MCF 10A (cell line): ENCODE data around the gene XYLB. TPM values are rescaled to one million over a fixed set of nuclear protein-coding genes. Genes with fewer than 3 reads are reported as not detected.
"Not testable (repeated sequence)": the region's sequence is repeated elsewhere in the genome, so short reads cannot be mapped to it uniquely, and the experiment has no call there.

Experiments used
- BruUV-seq: library from RNA; stranded (reverse); fragments of 400-500 nt; replicated peaks from 2 replicates; lab custom pipeline; 2021; lab: Mats Ljungman, UMichigan
- CTCF ChIA-PET: fragments of 300-600 bp; sonication (Branson Sonifier 250); formaldehyde crosslinking; extraction: SDS; loops from one replicate; lab custom pipeline; 2021; ENCODE audit warnings: antibody characterized with exemption, inconsistent platforms; lab: Yijun Ruan, JAX
- POLR2A ChIA-PET: fragments of 300-600, 350-650 bp; sonication (Branson Sonifier 250); formaldehyde crosslinking; extraction: SDS; loops from one replicate; lab custom pipeline; 2020; ENCODE audit warnings: antibody characterized with exemption, inconsistent platforms; lab: Yijun Ruan, JAX
- DNase-seq: peaks from one replicate; pipeline ENCODE4 v3.0.0-alpha.2; 2018; ENCODE audit not compliant: unreplicated experiment
- H3K27ac Mint-ChIP-seq: one replicate; pipeline ENCODE4 v1.8.0; 2022; ENCODE audit warnings: mild to moderate bottlenecking, low read depth, mixed read lengths; ENCODE audit not compliant: unreplicated experiment
- H3K27me3 Mint-ChIP-seq: one replicate; pipeline ENCODE4 v1.8.0; 2022; ENCODE audit warnings: mixed read lengths; ENCODE audit not compliant: insufficient read depth, unreplicated experiment
- H3K36me3 Mint-ChIP-seq: one replicate; pipeline ENCODE4 v1.8.0; 2022; ENCODE audit warnings: mild to moderate bottlenecking, moderate library complexity, mixed read lengths; ENCODE audit not compliant: insufficient read depth, unreplicated experiment
- H3K4me1 Mint-ChIP-seq: one replicate; pipeline ENCODE4 v1.8.0; 2022; ENCODE audit warnings: mixed read lengths; ENCODE audit not compliant: insufficient read depth, unreplicated experiment
- H3K4me3 Mint-ChIP-seq: one replicate; pipeline ENCODE4 v1.8.0; 2022; ENCODE audit warnings: mild to moderate bottlenecking, moderate library complexity, mixed read lengths; ENCODE audit not compliant: unreplicated experiment
- H3K9me3 Mint-ChIP-seq: one replicate; pipeline ENCODE4 v1.8.0; 2022; ENCODE audit warnings: mixed read lengths; ENCODE audit not compliant: unreplicated experiment
- intact Hi-C: fragments of 100-400 bp; cut with micrococcal nuclease; formaldehyde crosslinking; loops from 2 replicates; pipeline ENCODE4 v1.14.1; 2022
- total RNA-seq: library from RNA; stranded (reverse); gene quantifications from 2 replicates; pipeline ENCODE4 v1.2.3, GENCODE V29; 2022
- TF ChIP-seq, protein P1 (sequence below): fragments of 200-600 bp; IDR thresholded peaks from one replicate; pipeline ENCODE4 v1.8.0; 2022; ENCODE audit warnings: antibody characterized with exemption, mild to moderate bottlenecking; ENCODE audit not compliant: unreplicated experiment

The XYLB gene
- total RNA-seq, 1 experiment from 2014 or later = 6.6 TPM

DNA sequence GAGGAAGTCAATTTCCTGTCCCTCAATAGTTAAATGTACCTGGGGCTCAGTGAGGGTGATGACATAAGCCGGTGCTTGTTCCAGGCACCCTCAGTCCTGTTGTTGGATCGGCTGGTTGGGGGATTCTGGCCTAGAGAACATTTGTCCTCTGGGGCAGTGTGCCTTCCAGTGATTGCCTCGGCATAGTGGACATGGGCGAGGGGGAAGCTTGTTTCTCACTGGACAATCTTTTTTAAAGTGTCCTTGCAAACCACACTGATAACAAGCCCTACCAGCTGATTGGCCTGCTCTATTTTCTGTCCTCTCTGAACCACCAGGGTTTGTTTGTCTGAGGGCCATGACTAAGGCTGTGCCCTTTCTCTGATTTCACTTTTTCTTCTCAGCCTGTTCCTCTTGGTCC is 96.6 kb downstream of the XYLB start:
- H3K4me3 Mint-ChIP-seq, intact Hi-C loops, BruUV-seq, DNase-seq, H3K27me3 Mint-ChIP-seq, POLR2A ChIA-PET, H3K9me3 Mint-ChIP-seq, H3K4me1 Mint-ChIP-seq, H3K36me3 Mint-ChIP-seq, H3K27ac Mint-ChIP-seq: not testable (repeated sequence)
- CTCF ChIA-PET = interaction anchor here (0.6 to 1.1 kb wide), 2 partner anchors 29 to 209 kb away, joined by 3 read pairs; no protein-coding TSS in a partner anchor

DNA sequence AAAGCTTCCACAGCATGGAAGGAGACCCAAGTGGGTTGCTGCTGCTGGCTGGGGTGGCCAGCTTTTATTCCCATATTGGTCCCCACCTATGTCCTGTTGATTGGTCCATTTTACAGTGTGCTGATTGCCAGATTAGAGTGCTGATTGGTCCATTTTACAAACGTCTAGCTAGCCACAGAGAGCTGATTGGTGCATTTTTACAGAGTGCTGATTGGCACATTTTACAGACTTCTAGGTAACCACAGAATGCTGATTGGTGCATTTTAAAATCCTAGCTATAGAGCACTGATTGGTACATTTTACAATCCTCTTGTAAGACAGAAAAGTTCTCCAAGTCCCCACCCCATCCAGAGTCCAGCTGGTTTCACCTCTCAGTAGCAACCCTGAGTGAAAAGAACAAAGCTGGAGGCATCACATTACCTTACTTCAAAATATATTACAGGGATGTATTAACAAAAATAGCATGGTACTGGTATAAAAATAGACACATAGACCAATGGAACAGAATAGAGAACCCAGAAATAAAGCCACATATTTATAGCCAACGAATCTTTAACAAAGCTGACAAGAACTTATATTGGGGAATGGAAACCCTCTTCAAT is 99.6 kb downstream of the XYLB start:
- H3K9me3 Mint-ChIP-seq = peaks cover 6% of the 10 kb centered on the region
- H3K4me3 Mint-ChIP-seq = no peak overlapping the region
- no peak overlapping the region for H3K27ac Mint-ChIP-seq
- TF ChIP-seq, protein P1, sequence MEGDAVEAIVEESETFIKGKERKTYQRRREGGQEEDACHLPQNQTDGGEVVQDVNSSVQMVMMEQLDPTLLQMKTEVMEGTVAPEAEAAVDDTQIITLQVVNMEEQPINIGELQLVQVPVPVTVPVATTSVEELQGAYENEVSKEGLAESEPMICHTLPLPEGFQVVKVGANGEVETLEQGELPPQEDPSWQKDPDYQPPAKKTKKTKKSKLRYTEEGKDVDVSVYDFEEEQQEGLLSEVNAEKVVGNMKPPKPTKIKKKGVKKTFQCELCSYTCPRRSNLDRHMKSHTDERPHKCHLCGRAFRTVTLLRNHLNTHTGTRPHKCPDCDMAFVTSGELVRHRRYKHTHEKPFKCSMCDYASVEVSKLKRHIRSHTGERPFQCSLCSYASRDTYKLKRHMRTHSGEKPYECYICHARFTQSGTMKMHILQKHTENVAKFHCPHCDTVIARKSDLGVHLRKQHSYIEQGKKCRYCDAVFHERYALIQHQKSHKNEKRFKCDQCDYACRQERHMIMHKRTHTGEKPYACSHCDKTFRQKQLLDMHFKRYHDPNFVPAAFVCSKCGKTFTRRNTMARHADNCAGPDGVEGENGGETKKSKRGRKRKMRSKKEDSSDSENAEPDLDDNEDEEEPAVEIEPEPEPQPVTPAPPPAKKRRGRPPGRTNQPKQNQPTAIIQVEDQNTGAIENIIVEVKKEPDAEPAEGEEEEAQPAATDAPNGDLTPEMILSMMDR = no peak
- CTCF ChIA-PET = interaction anchor here (0.6 to 1.0 kb wide), 2 partner anchors 17 to 100 kb away, joined by 3 read pairs; no protein-coding TSS in a partner anchor
- BruUV-seq = no TSS peak
- no peaks in the 10 kb centered on the region for H3K36me3 Mint-ChIP-seq
- intact Hi-C loops = no loop called here
- POLR2A ChIA-PET = no interaction called here
- no peaks in the 10 kb centered on the region for H3K27me3 Mint-ChIP-seq
- no peaks in the 10 kb centered on the region for H3K4me1 Mint-ChIP-seq
- no peak for DNase-seq

DNA sequence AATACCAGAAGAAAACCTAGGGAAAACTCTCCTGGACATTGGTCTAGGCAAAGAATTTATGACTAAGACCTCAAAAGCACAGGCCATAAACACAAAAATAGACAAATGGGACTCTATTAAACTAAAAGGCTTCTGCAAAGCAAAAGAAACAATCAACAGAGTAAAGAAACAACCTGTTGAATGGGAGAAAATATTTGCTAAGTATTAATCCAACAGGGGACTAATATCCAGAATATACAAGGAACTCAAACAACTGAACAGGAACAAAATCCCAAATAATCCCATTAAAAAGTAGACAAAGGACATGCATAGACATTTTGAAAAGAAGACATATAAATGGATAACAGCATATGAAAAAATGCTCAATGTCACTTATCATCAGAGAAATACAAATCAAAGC is 100.2 kb downstream of the XYLB start:
- CTCF ChIA-PET = interaction anchor here (0.6 to 1.0 kb wide), 2 partner anchors 16 to 101 kb away, joined by 3 read pairs; no protein-coding TSS in a partner anchor
- Mint-ChIP-seq H3K36me3 (no peaks in the 10 kb centered on the region), H3K9me3 (peaks cover 6% of the 10 kb centered on the region), H3K27ac (no peak overlapping the region), H3K4me3 (no peak overlapping the region), H3K27me3 (no peaks in the 10 kb centered on the region), H3K4me1 (no peaks in the 10 kb centered on the region)
- no TSS peak for BruUV-seq
- DNase-seq = no peak
- intact Hi-C loops = no loop called here
- TF ChIP-seq, protein P1 = no peak
- POLR2A ChIA-PET = no interaction called here

DNA sequence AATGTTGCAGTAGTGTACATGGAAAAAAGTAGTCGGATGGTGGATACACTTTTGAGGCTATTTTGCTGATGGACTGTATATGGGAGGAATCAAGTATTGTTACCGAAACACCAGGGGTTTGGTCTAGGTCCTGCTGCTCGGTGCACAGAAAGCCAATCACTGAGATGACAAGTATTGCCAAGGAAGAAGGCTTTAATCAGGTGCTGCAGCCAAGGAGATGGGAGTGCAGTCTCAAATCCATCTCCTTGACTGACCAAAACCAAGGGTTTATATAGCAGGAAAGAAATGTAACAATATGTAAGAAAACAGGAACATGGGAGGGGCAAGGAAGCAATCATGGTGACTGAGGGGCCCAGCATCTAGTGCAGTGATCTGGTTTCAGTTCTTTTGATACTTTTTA is 104.3 kb downstream of the XYLB start:
- no TSS peak for BruUV-seq
- CTCF ChIA-PET = interaction anchor here (0.6 kb wide), 1 partner anchor 85 kb away, joined by 3 read pairs; no protein-coding TSS in a partner anchor
- H3K36me3 Mint-ChIP-seq = no peaks in the 10 kb centered on the region
- POLR2A ChIA-PET = no interaction called here
- no peaks in the 10 kb centered on the region for H3K27me3 Mint-ChIP-seq
- TF ChIP-seq, protein P1 = no peak
- H3K9me3 Mint-ChIP-seq = peaks cover 6% of the 10 kb centered on the region
- DNase-seq = no peak
- no peak overlapping the region for H3K4me3 Mint-ChIP-seq
- no peak overlapping the region for H3K27ac Mint-ChIP-seq
- intact Hi-C loops = no loop called here
- H3K4me1 Mint-ChIP-seq = no peaks in the 10 kb centered on the region
